HG02642 (cell line): ENCODE results near the gene FAM151A.
"Not testable (repeated sequence)": the region's sequence is repeated elsewhere in the genome, so short reads cannot be mapped to it uniquely, and the experiment has no call there.

Experiments
- ATAC-seq: cut with Tn5 transposase; IDR thresholded peaks from one replicate; pipeline ENCODE4 v1.9.1; 2021; ENCODE audit warnings: mild to moderate bottlenecking; ENCODE audit not compliant: unreplicated experiment, poor library complexity

The FAM151A gene

DNA sequence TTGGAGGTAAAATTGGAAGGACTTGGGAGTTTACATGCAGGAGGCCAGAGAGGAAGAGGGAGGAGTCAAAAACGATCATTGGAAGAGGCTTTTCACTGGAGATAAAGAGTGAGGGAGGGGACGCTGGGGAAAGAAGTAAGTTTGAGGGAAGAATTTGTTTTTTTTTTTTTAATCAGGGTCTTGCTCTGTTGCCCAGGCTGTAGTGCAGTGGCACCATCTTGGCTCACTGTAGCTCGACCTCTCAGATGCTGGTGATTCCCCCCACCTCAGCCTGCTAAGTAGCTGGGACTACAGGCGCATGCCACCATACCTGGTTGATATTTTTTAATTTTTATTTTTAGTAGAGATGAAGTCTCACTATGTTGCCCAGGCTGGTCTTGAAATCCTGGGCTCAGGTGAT is 17.0 kb upstream of the FAM151A start:
- ATAC-seq = no peak

DNA sequence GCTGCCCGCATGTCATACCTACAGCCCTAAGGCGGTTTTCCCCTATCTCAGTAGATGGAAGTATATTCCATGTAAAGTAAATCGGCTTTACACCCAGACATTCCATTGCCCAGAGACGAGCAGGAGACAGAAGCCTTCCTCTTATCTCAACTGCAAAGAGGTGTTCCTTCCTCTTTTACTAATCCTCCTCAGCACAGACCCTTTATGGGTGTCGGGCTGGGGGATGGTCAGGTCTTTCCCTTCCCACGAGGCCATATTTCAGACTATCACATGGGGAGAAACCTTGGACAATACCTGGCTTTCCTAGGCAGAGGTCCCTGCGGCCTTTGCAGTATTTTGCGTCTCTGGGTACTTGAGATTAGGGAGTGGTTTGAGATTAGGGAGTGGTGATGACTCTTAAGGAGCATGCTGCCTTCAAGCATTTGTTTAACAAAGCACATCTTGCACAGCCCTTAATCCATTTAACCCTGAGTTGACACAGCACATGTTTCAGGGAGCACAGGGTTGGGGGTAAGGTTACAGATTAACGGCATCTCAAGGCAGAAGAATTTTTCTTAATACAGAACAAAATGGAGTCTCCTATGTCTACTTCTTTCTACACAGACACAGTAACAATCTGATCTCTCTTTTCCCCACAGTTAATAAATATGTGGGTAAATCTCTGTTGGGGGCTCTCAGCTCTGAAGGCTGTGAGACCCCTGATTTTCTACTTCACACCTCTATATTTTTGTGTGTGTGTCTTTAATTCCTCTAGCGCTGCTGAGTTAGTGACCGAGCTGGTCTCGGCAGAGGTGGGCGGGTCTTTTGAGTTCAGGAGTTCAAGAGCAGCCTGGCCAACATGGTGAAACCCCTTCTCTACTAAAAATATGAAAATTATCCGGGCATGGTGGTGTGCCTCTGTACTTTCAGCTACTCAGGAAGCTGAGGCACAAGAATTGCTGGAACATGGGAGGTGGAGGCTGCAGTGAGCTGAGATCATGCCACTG is 13.4 kb upstream of the FAM151A start:
- not testable (repeated sequence) for ATAC-seq

DNA sequence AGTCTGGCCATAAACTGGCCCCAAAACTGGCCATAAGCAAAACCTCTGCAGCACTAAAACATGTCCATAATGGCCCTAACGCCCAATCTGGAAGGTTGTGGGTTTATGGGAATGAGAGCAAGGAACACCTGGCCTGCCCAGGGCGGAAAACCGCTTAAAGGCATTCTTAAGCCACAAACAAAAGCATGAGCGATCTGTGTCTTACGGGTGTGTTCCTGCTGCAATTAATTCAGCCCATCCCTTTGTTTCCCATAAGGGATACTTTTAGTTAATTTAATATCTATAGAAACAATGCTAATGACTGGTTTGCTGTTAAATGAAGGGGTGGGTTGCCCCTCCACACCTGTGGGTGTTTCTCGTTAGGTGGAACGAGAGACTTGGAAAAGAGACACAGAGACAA is 12.5 kb upstream of the FAM151A start:
- not testable (repeated sequence) for ATAC-seq

DNA sequence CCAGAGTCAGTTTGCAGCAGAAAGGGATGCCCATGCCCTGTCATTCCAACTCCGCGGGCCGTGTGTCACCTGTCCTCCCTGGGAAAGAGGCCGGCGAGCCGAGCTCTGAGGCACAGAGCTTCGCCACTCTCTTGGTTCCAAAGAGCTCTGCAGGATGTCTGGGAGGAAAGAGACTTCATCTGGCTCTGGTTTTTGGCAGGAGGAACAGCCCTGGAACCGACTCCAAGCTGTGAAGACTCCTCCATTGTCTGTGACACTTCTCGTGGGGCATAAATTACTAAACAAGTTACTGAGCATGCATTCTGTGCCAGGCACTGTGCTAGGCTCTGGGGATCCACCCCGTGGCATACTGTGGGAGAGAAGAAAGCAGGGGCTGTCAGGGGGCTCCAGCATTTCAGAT is 3.9 kb upstream of the FAM151A start:
- ATAC-seq = no peak

DNA sequence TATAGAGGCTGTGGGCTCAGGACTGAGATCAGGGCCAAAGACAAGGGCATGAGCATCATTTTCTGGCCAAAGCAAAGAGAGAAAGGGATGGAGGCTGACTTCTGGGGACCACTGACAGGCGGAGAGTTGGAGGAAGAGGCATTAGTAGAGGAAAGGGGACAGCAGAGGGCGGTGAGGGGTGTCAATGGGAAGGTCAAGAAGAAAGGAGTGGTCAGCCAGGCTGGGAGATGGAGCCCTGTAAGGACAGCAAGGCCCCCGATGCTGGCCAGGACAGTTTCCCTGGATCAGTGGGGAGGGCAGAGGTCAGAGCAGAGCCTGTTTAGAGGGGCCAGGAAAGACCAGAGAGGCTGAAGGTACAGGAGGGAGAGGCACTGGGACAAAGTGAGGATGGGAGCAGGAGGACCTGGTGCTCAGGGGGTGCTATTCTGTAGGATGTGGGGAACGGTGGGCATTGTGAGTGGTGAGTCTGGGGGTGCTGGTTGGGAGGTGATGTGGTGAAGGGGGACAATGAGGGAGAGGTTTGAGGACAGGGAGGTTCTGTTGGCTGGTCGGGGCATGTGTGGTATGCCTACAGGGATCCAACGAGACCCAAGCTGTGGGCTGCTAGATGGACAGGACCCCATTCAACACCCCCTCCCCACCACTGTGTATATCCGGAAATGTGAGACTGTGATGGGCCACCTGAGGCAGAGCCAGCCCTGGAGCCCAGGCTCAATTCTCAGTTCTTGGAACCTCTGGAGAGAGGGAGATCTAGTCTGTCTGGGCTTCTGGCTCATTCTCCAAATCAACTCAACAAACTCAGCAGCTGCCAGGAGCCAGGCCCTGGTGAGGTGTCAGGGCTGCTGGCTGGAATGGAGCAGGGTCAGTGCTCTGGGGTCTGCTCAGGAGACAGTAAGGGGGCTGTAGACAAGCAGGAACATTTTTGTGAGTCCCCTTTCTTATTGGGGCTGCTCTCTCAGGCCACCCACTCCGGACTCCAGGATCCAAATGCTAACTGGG is 1.4 kb upstream of the FAM151A start:
- ATAC-seq = no peak

DNA sequence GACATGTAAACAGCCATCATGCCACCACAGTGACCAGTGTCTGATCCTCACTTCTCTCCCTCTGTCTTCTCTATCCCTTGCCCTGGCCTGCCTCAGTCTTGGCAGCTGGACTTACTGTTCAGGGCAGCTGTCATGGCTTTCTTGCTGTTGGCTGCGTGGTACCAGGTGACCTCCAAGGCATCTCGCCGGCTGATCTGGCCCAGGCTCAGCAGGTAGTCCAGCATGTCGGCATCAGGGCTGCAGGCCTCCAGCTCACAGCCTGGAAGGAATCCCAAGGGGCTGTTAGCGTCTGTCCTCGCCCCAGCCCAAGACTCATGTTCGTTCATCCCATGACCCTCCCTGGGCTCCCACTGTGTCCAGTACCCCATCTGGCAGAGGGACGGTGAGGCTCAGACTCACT is 3.6 kb downstream of the FAM151A start:
- no peak for ATAC-seq

DNA sequence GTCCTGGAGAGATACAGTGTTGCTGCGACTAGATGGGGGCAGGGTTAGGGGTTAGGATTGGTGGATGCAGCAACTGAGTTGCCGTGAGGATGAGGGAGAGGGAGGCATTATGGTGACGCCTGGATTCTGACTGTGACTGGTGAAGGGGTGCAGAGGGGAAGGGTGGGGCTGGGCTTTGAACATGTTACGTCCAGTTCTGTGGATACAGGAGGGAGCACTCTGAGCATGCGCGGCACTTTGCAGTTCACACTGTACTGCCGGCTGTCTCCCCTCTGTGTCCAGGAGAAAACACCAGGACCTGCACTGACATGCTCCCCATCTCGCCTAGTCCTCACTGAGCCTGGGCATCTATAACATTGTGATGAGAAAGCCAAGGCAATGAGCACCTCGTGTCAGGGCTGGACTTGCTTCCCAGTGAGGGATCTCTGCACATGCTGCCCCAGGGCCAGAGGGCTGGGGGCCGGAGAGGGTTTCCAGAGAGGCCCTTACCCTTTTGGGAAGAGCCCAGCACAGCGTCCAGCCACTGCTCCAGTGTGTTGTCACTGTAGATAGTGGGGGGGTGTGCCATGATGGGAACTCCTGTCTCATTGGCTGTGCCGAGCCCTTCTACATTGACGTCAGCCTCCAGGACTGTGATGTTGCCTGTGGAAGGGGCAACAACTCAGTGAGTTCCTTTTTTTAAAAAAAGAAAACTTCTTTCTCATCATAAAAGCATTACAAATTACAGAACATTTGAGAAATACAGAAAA is 7.6 kb downstream of the FAM151A start:
- ATAC-seq = no peak

DNA sequence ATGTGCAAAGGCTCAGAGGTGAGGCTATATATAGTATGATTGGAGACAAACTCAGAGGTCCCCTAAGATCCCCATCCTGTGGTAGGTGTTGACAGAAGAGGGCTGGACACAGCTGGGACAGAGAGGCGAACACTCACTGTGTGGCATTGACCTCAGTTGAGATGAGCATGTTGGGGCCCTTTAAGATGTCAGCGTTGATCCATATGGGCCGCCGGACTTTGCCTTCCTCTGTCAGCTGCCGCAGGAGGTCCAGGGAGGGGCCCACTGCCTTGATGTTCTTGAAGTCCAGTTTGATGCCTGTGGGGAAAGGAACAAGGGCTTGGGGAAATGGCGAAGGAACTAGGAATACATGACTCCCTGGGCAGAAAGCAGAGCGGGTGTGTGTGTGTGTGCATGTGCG is 8.8 kb downstream of the FAM151A start:
- ATAC-seq = no peak

DNA sequence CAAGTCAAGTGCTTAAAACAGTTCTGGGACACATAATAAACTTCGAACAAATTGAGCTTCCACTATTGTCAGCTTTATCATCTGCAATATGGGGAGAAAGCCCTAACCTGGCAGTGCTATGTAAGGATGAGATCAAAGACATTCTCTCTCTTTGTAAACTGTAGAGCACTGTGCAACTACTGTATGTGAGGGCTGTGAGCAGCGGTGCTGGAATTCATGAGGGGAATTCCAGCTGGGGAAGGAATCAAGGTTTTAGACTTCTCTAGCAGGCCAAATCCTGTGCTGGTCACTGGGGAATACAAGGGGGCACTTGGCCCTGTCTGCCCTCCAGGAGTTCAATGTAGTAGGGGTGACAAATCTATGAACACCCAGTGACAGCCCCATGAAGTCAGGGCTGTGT is 9.3 kb downstream of the FAM151A start:
- ATAC-seq = no peak

DNA sequence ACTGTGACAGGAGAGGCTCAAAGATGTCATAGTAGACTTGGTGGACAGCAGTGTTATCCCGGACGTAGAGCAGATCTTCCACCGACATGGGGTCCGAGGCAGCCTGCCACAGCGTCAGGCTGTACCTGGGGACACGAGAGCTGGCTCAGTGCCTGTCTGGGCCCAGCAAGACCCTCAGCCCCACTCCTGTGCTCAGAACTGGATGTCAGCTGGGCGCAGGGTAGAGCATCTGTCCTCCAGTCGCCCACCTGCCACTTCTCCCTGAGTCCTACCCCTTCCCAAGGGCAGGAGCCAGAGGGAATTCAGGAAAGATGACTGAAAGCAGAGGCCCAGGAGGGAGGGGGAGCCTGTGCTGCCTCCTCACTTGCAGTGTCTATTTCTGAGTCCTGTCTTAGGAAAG is 11.7 kb downstream of the FAM151A start:
- ATAC-seq = no peak

DNA sequence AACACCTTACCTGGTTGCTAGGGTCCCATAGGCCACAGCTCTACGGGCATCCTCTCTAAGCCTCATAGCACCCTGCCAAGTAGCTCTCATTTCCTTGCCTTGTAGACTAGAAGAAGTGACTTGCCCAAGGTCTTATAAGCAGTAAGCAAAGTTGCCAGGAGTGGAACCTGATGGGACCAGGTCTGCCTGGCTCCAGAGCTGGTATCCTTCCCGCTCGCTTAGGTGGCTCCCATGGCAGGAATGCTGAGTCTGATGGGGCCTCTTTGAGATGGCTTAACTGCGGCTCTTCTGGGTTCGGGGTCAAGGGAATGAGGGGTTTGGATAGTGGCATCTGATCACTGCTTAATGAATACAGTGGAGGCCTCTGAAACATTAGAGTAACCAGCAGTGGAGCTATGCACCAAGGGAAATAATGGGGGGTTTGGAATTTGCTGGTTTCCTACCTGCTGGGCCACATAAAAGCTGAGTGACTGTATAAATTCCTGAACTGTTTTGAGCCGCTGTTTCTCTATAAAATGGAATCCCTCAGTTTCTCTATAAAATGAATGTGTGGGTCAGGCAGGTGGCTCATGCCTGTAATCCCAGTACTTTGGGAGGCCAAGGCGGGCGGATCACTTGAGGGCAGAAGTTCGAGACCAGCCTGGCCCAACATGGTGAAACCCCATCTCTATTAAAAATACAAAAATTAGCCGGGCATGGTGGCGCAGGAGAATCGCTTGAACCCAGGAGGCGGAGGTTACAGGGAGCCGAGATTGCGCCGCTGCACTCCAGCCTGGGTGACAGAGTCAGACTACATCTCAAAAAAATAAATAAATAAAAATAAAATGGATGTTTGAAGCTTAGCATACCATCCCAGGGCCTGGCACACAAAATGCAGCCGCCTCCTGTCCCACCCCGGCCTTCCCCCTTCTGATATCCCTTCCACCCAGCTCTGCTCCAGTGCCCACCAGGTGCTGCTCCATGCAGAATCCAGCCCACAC is 12.4 kb downstream of the FAM151A start:
- ATAC-seq = no peak

DNA sequence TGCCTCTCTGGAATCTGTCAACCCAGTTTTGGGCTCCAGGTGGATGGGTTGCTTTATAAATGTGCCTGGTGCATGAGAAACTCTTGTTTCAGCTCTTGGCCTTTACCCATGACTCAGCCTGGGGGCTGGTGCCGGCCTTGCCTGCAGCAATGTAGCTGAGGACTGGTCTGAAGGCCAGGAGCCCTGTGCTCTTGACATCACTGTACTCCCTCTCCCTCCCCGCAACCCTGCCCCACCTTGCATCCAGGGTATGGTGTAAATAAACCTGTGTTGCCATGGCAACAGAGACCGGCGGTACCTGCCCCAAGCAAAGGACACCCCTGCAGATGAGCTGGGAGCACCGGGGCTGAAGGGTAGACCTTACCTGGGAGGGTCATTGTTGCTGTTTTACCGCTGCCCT is 13.3 kb downstream of the FAM151A start:
- ATAC-seq = no peak

DNA sequence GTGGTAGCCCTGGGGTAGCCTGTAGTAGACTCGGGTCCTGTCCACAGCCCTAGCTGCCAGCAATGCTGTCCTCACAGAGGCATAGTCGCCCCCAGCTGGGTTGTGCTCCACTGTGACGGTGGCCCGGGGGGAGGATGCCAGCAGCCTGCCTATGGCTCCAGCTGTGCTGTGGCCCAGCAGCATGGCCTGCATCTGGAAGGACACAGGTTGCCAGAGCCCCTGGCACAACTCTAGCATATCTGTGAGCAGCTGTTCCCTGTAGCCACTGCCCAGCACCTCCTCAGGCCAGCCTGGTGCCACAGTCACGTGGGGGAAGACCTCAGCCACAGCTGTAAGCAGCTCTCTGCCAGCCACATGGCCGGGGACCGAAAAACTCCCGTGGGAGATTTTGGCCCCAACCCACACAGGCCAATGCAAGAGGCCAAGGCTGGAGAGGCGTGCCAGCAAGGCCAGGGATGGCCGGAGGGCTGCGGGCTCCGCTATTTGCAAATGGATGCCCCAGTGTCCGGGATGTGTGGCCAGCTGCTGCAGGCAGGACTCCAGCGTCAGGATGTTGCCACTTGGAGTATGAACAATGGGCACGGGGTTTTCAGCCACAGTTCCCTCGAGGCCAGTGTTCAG is 13.9 kb downstream of the FAM151A start:
- ATAC-seq = no peak

DNA sequence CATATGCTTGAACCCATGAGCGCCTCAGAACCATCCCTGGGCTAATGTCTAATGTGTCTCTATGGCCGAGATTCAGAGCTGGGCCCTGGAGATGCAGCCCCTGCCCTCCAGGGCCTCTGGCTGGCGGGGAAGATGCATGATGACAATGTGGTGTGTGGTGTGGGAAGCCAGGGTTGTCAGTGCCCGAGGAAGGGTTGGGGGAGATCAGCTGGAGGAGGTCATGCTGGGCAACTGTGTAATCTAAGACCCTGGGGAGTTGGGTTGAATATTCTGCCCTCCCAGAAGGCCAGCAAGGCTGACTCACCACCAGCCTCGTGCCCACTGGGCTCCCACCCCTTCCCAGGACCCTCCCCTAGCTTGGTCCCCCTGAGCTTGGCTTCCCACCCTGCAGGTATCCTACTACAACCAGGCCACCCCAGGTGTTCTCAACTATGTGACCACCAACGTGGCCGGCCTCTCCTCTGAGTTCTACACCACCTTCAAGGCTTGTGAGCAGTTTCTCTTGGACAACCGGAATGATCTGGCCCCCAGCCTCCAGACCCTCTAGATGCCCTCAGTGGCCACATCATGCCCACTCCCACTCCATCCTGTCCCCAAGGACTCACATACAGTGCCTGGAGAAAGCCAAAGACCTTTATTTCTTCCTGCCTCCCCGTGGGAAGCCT is 14.6 kb downstream of the FAM151A start:
- no peak for ATAC-seq

DNA sequence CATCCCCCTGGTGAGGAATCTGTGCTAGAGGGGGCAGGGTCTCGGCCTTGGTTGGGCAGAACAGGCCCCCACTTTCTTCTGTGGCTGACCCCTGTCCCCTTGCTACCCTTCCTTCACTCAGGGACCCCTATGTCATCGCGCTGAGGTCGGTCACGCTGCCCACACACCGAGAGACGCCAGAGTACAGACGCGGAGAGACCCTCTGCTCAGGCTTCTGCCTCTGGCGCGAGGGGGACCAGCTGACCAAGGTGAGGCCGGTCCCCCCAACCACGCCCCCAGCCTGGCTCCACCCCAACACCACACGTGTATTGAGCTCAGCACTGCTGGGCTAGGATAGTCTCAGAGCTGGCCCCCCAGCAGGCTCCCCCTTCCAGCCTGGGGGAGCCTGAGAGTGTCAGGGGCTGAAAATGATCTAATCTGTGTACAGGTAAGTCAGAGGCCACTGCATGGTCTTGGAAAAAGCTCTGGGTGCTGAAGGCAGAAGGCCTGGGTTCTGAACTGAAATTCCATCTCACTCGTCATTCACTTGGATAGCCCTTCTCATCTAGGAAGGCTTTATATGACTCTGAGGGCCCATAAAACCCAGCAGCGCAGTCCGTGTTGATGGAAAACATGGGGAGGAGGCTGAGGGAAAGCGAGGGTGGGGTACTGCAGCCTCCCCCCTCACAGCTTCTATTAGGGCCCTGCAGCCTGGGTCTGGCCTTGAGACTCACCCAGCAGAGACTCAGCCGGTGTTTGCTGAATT is 15.3 kb downstream of the FAM151A start:
- no peak for ATAC-seq

DNA sequence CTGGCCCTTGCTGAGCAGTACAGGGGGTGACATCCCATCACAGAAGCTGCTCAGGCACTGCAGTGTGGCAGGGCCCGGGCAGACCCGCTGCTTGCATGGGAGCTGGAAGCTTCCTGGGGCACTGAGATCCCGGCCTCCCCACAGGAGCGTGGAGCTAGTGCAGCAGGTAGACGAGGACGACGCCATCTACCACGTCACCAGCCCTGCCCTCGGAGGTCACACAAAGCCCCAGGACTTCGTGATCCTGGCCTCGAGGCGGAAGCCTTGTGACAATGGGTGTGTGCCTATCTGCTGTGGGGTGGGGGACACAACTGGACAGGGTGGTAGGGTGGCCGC is 16.4 kb downstream of the FAM151A start:
- no peak for ATAC-seq

DNA sequence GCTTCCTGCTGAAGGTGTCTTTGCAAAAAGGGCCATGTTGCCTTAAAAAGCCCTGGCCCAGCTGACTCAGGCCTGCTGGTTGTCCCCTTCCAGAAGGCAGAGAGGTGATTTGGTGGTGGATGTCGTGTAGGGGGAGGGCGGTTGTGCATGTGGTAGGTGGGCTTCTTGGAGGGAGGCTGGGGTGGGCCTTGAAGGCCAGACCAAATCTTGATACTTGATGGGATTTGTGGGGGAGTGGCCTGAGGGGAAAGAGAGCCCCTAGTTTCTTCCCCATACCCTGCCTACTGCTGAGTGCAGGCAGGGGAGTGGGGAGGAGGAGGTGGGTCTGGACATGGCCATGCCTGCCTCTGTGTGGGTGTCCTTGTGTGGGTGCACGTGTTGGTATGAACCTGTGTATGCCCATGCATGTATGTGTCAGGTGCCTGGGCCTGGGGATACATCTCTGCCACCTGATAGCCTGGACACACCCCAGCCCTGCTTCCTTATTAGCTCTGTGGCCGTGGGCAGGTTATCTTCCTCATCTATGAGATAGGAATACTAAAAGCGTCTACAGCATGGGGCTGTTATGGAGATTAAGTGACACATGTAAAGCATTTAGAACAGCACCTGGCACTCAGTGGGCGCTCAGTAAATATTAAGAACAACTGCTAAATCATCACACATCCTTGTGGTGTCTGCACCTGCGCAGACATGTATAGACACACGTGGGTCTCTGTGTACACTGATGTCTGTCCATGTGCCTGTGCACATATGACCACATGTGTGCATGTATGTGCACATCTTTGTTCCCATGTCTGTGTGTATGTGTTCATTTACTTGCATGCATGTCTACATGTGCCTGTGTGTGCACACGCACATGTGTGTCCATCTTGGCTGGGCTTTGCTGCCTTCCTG is 17.0 kb downstream of the FAM151A start:
- ATAC-seq = no peak
